ENCODE data around the gene FAM13A. TPM values are rescaled to one million over a fixed set of nuclear protein-coding genes. Genes with fewer than 3 reads are reported as not detected.
"Not testable (repeated sequence)": the region's sequence is repeated elsewhere in the genome, so short reads cannot be mapped to it uniquely, and the experiment has no call there.

FAM13A gene
- total and polyA plus RNA-seq, 8 donors = 6.0 to 132 (median 45.7) TPM

DNA sequence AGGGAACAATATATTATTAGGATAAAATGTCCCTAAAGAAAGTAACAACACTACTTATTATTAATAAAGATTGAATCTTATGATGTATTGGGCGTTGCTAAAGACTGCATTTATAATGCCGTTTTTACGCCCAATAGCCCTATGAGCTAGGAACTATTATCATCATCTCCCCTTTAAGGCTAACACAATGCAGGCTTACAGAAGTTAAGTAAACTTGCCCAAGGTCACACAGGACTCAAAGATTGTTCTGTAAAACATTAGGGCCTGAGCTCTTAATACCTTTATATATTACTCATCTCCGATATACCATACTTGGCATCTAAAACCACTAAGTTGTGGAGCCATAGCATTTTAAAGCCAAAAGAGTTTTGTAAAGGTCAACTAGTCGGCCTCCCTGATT, 149.5 kb downstream of the FAM13A start:
- H3K4me3 ChIP-seq = no peak overlapping the region
- WGBS, 5 donors = 76 to 92% (median 88%) methylated on average over 5 of the region's 5 CpGs
- TF ChIP-seq EP300 (IDR thresholded peaks at IDR 0.05) (no peak), POLR2A (IDR thresholded peaks at IDR 0.05) (no peak), POLR2AphosphoS5 (IDR thresholded peaks at IDR 0.05) (no peak)
- TF ChIP-seq, protein P1, sequence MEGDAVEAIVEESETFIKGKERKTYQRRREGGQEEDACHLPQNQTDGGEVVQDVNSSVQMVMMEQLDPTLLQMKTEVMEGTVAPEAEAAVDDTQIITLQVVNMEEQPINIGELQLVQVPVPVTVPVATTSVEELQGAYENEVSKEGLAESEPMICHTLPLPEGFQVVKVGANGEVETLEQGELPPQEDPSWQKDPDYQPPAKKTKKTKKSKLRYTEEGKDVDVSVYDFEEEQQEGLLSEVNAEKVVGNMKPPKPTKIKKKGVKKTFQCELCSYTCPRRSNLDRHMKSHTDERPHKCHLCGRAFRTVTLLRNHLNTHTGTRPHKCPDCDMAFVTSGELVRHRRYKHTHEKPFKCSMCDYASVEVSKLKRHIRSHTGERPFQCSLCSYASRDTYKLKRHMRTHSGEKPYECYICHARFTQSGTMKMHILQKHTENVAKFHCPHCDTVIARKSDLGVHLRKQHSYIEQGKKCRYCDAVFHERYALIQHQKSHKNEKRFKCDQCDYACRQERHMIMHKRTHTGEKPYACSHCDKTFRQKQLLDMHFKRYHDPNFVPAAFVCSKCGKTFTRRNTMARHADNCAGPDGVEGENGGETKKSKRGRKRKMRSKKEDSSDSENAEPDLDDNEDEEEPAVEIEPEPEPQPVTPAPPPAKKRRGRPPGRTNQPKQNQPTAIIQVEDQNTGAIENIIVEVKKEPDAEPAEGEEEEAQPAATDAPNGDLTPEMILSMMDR (IDR thresholded peaks at IDR 0.05) = no peak
- H3K27ac ChIP-seq = no peak overlapping the region
- intact Hi-C loops (cut with DNase I; ENCODE audit: low total_unique reads) = no loop called here
- H3K9me3 ChIP-seq = no peaks in the 10 kb centered on the region
- H3K36me3 ChIP-seq = peaks cover 0 to 15% (median 6%) of the 10 kb centered on the region in 4 donors
- peaks cover 0 to 14% (median 6%) of the 10 kb centered on the region in 4 donors for H3K4me1 ChIP-seq
- H3K27me3 ChIP-seq = no peaks in the 10 kb centered on the region
- no peak for DNase-seq

DNA sequence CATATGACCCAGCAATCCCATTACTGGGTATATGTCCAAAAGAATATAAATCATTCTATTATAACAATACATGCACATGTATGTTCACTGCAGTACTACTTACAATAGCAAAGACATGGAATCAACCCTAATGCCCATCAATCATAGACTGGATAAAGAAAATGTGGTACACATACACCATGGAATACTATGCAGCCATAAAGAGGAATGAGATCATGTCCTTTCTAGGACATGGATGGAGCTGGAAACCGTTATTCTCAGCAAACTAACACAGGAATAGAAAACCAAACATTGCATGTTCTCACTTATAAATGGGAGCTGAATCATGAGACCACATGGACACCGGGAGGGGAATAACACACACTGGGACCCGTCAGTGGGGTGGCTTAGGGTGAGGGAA, 152.7 kb downstream of the FAM13A start:
- 91 to 97% (median 94%) methylated on average over 3 of the region's 3 CpGs for WGBS, 5 donors
- H3K27ac ChIP-seq; H3K4me3 ChIP-seq; DNase-seq; intact Hi-C loops (cut with DNase I; ENCODE audit: low total_unique reads); H3K27me3 ChIP-seq: not testable (repeated sequence)
- Histone ChIP-seq H3K9me3 (peaks cover 0 to 12% (median 7%) of the 10 kb centered on the region in 4 donors), H3K36me3 (peaks cover 0 to 25% (median 6%) of the 10 kb centered on the region in 4 donors), H3K4me1 (peaks cover 0 to 14% (median 6%) of the 10 kb centered on the region in 4 donors)

DNA sequence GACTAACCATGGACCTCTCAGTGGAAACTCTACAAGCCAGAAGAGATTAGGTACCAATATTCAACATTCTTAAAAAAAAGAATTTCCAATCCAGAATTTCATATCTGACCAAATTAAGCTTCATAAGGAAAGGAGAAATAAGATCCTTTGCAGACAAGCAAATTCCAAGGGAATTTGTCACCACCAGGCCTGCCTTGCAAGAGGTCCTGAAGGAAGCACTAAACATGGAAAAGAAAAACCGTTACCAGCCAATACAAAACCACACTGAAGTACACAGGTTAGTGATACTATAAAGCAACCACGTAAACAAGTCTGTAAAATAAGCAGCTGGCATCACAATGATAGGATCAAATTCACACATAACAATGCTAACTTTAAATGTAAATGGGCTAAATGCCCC, 156.6 kb downstream of the FAM13A start:
- no peak for DNase-seq
- no peaks in the 10 kb centered on the region for H3K4me1 ChIP-seq
- intact Hi-C loops (cut with DNase I; ENCODE audit: low total_unique reads) = no loop called here
- WGBS, 5 donors = 85 to 96% (median 91%) methylated on average over 2 of the region's 2 CpGs
- no peak for TF ChIP-seq POLR2AphosphoS5 (IDR thresholded peaks at IDR 0.05)
- no peak for TF ChIP-seq POLR2A (IDR thresholded peaks at IDR 0.05)
- H3K27ac ChIP-seq = no peak overlapping the region
- peaks cover 0 to 12% (median 7%) of the 10 kb centered on the region in 4 donors for H3K9me3 ChIP-seq
- H3K27me3 ChIP-seq = no peaks in the 10 kb centered on the region
- peaks cover 0 to 21% (median 4%) of the 10 kb centered on the region in 4 donors for H3K36me3 ChIP-seq
- H3K4me3 ChIP-seq = no peak overlapping the region

DNA sequence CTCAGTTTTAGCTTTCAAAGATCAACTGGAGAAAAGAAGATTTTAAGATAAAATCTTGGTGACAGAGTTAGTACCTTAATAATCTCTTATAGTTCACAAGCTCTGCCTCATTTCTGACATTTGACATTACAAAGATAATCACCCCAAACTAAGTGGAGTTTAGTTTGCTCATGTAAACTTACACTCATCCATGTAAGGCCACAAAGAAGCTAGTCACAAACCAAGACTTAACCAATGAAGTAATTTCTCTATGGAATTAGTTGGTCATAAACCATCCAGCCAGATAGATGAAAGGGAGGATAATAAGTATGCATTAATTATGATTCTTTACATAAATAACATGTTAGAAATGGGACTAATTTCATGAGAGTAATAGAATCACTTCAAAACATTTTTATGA, 159.2 kb downstream of the FAM13A start:
- Histone ChIP-seq H3K36me3 (peaks cover 0 to 14% (median 0%) of the 10 kb centered on the region in 4 donors), H3K4me3 (no peak overlapping the region), H3K9me3 (peaks cover 0 to 12% (median 7%) of the 10 kb centered on the region in 4 donors), H3K4me1 (no peaks in the 10 kb centered on the region), H3K27me3 (no peaks in the 10 kb centered on the region), H3K27ac (no peak overlapping the region)
- TF ChIP-seq, protein P1 (IDR thresholded peaks at IDR 0.05) = no peak
- TF ChIP-seq EP300 (IDR thresholded peaks at IDR 0.05) = no peak
- no peak for TF ChIP-seq POLR2A (IDR thresholded peaks at IDR 0.05)
- TF ChIP-seq POLR2AphosphoS5 (IDR thresholded peaks at IDR 0.05) = no peak
- no peak for DNase-seq
- intact Hi-C loops (cut with DNase I; ENCODE audit: low total_unique reads) = no loop called here

DNA sequence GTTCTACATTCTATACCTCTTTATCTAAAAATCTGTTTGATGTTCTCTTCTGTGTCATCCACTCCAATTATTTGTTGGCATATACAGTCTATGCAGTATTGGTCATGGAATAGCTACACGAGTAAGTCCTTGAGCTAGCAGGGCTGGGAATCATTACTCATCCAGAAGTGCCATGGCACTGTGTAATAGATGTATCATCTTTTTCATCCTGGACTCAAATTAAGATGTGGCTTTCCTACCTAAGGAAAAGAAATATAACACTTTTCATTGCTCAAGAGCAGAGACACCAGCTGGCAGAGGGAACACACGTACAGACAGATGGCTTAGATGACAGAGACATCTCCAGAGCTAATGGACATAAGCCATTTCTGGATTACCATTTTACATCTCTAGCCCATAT, 159.8 kb downstream of the FAM13A start:
- 83 to 94% (median 88%) methylated on average over 2 of the region's 2 CpGs for WGBS, 5 donors
- no peak for DNase-seq
- Histone ChIP-seq H3K4me1 (no peaks in the 10 kb centered on the region), H3K36me3 (peaks cover 0 to 8% (median 0%) of the 10 kb centered on the region in 4 donors), H3K27me3 (no peaks in the 10 kb centered on the region), H3K9me3 (peaks cover 0 to 12% (median 7%) of the 10 kb centered on the region in 4 donors), H3K4me3 (no peak overlapping the region), H3K27ac (no peak overlapping the region)
- TF ChIP-seq POLR2AphosphoS5 (IDR thresholded peaks at IDR 0.05) (no peak), EP300 (IDR thresholded peaks at IDR 0.05) (no peak), POLR2A (IDR thresholded peaks at IDR 0.05) (no peak)
- TF ChIP-seq, protein P1 (IDR thresholded peaks at IDR 0.05) = no peak
- intact Hi-C loops (cut with DNase I; ENCODE audit: low total_unique reads) = no loop called here
